Endothelial cell of umbilical vein (primary cell): ENCODE results near the gene MADCAM1. TPM values are rescaled to one million over a fixed set of nuclear protein-coding genes. Genes with fewer than 3 reads are reported as not detected.

Source experiments
- BruUV-seq: library from RNA; stranded (reverse); fragments of 400-500 nt; replicated peaks from 2 replicates; lab custom pipeline; 2021; lab: Mats Ljungman, UMichigan
- CTCF ChIA-PET: fragments of 300-600, 350-600 bp; sonication (Branson Sonifier 250); formaldehyde crosslinking; loops from one replicate; lab custom pipeline; 2021; ENCODE audit warnings: antibody characterized with exemption, inconsistent platforms; lab: Charles Lee
- POLR2A ChIA-PET: fragments of 300-600, 350-600 bp; sonication (Branson Sonifier 250); formaldehyde crosslinking; loops from one replicate; lab custom pipeline; 2021; ENCODE audit warnings: antibody characterized with exemption, inconsistent platforms; lab: Charles Lee
- DNase-seq: peaks from one replicate; pipeline ENCODE4 v3.0.0-alpha.2; 2011; ENCODE audit warnings: low read depth, low spot score
- FAIRE-seq: peaks from 2 replicates; lab custom pipeline; 2011; peaks lifted over from hg19 to GRCh38; lab: Jason Lieb, UNC
- H2AFZ ChIP-seq: 2 replicates; pipeline ENCODE4 v1.6.0; 2012; ENCODE audit warnings: low read depth, low read length, control low read depth, inconsistent platforms
- H3K27ac ChIP-seq: 2 replicates; pipeline ENCODE4 v1.5.1; 2011; ENCODE audit warnings: low read depth, mild to moderate bottlenecking, control low read depth, low read length, moderate library complexity; ENCODE audit not compliant: insufficient read depth
- H3K27me3 ChIP-seq, 2 experiments: 2 replicates each; pipeline versions ENCODE4 v1.6.0 to v1.6.1; 2011; ENCODE audit warnings: low read length in 2 of 2, mixed read lengths in 1 of 2; ENCODE audit not compliant: control insufficient read depth in 2 of 2, insufficient read depth in 2 of 2
- H3K36me3 ChIP-seq, 2 experiments: 2 replicates in 1 of 2; 3 replicates in 1 of 2; pipeline ENCODE4 v1.5.1; 2011; ENCODE audit warnings: low read length in 2 of 2, mild to moderate bottlenecking in 1 of 2, moderate library complexity in 1 of 2; ENCODE audit not compliant: control insufficient read depth in 2 of 2, insufficient read depth in 2 of 2; ENCODE audit errors: extremely low read depth in 1 of 2
- H3K4me1 ChIP-seq: 3 replicates; pipeline ENCODE4 v1.5.1; 2011; ENCODE audit warnings: mild to moderate bottlenecking, low read length; ENCODE audit not compliant: control insufficient read depth, insufficient read depth; ENCODE audit errors: extremely low read depth
- H3K4me2 ChIP-seq: 2 replicates; pipeline ENCODE4 v1.6.1; 2011; ENCODE audit warnings: low read length, control low read depth, mixed read lengths; ENCODE audit not compliant: insufficient read depth
- H3K4me3 ChIP-seq, 3 experiments: fragments of 200-600 bp in 1 of 3; sonication (generic), shearing (Covaris generic) in 1 of 3; replicated peaks in 1 of 3; 2 replicates each; pipeline ENCODE4 v1.5.1; 2011 to 2016; ENCODE audit warnings: control low read depth in 3 of 3, low read length in 3 of 3, mild to moderate bottlenecking in 2 of 3, inconsistent platforms in 1 of 3, low read depth in 1 of 3, moderate library complexity in 1 of 3; ENCODE audit not compliant: insufficient read depth in 1 of 3
- H3K79me2 ChIP-seq: 2 replicates; pipeline ENCODE4 v1.6.0; 2012; ENCODE audit warnings: low read length, inconsistent platforms; ENCODE audit not compliant: control insufficient read depth, insufficient read depth
- H3K9ac ChIP-seq: replicated peaks from 2 replicates; pipeline ENCODE3; 2011; ENCODE audit warnings: low read length, control low read depth; ENCODE audit not compliant: insufficient read depth; ENCODE audit errors: extremely low read depth
- H3K9me1 ChIP-seq: replicated peaks from 3 replicates; pipeline ENCODE4 v1.6.0; 2011; ENCODE audit warnings: mild to moderate bottlenecking, low read length; ENCODE audit not compliant: control insufficient read depth, insufficient read depth; ENCODE audit errors: extremely low read depth
- H3K9me3 ChIP-seq: replicated peaks from 2 replicates; pipeline ENCODE4 v1.5.1; 2012; ENCODE audit warnings: low read length, inconsistent platforms; ENCODE audit not compliant: control insufficient read depth, insufficient read depth
- H4K20me1 ChIP-seq: replicated peaks from 2 replicates; pipeline ENCODE3; 2011; ENCODE audit warnings: mild to moderate bottlenecking, low read length; ENCODE audit not compliant: control insufficient read depth, insufficient read depth; ENCODE audit errors: extremely low read depth
- EZH2 ChIP-seq: IDR thresholded peaks from 2 replicates; pipeline ENCODE4 v1.6.1; 2012; ENCODE audit warnings: borderline replicate concordance, low read depth, mild to moderate bottlenecking, moderate library complexity, low read length, inconsistent platforms; ENCODE audit not compliant: severe bottlenecking
- FOS ChIP-seq: IDR thresholded peaks from 2 replicates; pipeline ENCODE4 v1.6.1; 2011; ENCODE audit warnings: mild to moderate bottlenecking, low read length, moderate library complexity, borderline replicate concordance; ENCODE audit not compliant: insufficient read depth
- JUN ChIP-seq: IDR thresholded peaks from 2 replicates; pipeline ENCODE4 v1.6.1; 2011; ENCODE audit warnings: borderline replicate concordance, low read depth; ENCODE audit not compliant: insufficient read length, insufficient read depth
- MYC ChIP-seq: IDR thresholded peaks from one replicate; pipeline ENCODE4 v1.6.1; 2011; ENCODE audit warnings: mild to moderate bottlenecking, low read depth, low read length
- POLR2AphosphoS5 ChIP-seq: IDR thresholded peaks from 2 replicates; pipeline ENCODE4 v1.6.1; 2012; ENCODE audit warnings: low read depth, mild to moderate bottlenecking, control low read depth, low read length, moderate library complexity; ENCODE audit not compliant: insufficient read depth
- dilution Hi-C: fragments of 300-500 bp; cut with MboI; formaldehyde crosslinking; loops from one replicate; pipeline ENCODE4 v1.15.0; 2019; ENCODE audit warnings: low sequenced_read_pairs; ENCODE audit not compliant: extremely low pct_ligation_motif_present
- intact Hi-C: fragments of 100-400 bp; cut with micrococcal nuclease; formaldehyde crosslinking; loops from one replicate; pipeline ENCODE4 v1.10.0; 2022
- polyA plus RNA-seq, 4 experiments: library from polyadenylated mRNA; depleted of rRNA in 3 of 4; stranded (reverse) in 3 of 4; unstranded in 1 of 4; fragments of >200 nt; gene quantifications; 2 replicates each; pipeline versions ENCODE4 v1.2.1 to v1.2.3, GENCODE V29; 2011 to 2012; ENCODE audit warnings: missing spikeins in 1 of 4
- total RNA-seq: library from RNA; stranded (reverse); gene quantifications from 2 replicates; pipeline ENCODE4 v1.2.3, GENCODE V29; 2021
- TF ChIP-seq, protein P1 (sequence below): IDR thresholded peaks from 2 replicates; pipeline ENCODE4 v1.6.1; 2011; ENCODE audit not compliant: insufficient read depth, insufficient read length

Gene MADCAM1
- total and polyA plus RNA-seq, 2 donors (not counting 3 experiments of a cell fraction or from before 2014, with no cell fraction given) = 0.07 to 0.31 TPM

DNA sequence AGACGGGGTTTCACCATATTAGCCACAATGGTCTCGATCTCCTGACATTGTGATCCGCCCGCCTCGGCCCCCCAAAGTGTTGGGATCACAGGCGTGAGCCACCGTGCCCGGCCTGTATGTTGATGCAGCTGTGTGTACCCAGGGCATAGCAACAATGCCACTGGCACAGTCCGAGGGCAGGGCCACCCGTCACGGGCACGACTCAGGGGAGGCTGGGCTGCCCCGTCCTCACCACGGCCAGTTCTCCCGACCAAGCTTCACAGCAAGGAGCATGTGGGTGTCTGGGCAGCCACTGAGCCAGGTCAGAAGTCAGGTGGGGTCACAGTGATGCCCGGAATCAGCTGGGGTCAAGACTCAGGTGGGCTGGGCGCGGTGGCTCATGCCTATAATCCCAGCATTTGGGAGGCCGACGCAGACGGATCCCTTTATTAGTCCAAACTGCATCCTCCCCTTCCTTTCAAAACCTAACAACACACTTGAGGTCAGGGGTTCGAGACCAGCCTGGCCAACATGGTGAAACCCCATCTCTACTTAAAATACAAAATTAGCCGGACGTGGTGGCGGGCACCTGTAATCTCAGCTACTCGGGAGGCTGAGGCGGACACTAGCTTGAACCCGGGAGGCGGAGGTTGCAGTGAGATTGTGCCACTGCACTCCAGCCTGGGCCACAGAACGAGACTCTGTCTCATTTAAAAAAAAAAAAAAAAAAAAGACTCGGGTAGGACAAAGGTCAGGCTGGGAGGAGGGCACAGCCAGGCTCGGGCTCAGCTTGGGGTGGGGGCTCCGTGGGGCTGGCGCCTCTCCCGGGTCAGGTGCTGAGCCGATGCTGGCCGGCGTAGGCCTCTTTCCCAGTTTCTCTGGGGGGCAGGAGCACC is 34.1 kb downstream of the MADCAM1 start:
- peak overlapping the region; percentile 98 for H2AFZ ChIP-seq
- intact Hi-C loops = loop anchor here (1.0 to 2.0 kb wide), 2 partner anchors 20 to 103 kb away; partner anchors contain the start of gene POLRMT
- peaks cover 0 to 1% of the 10 kb centered on the region in 2 experiments for H3K27me3 ChIP-seq
- peaks cover 17% of the 10 kb centered on the region for H3K4me1 ChIP-seq
- TF ChIP-seq POLR2AphosphoS5 = no peak
- no peak for TF ChIP-seq EZH2
- TF ChIP-seq FOS = no peak
- TF ChIP-seq, protein P1, sequence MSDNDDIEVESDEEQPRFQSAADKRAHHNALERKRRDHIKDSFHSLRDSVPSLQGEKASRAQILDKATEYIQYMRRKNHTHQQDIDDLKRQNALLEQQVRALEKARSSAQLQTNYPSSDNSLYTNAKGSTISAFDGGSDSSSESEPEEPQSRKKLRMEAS = no peak
- no peak for TF ChIP-seq JUN
- TF ChIP-seq MYC = no peak
- CTCF ChIA-PET = interaction anchor here (1.2 to 3.4 kb wide), 3 partner anchors 19 to 38 kb away, joined by 4 to 36 read pairs (median 4); no protein-coding TSS in a partner anchor
- H3K9ac ChIP-seq = peak overlapping the region; percentile 61
- H3K4me3 ChIP-seq = peak overlapping the region; percentile 57 to 88 (median 64)
- H3K36me3 ChIP-seq = peaks cover 0 to 3% of the 10 kb centered on the region in 2 experiments
- FAIRE-seq (peak; percentile 43), DNase-seq (no peak)
- dilution Hi-C loops = no loop called here
- peaks cover 36% of the 10 kb centered on the region for H3K79me2 ChIP-seq
- H3K9me1 ChIP-seq = no peaks in the 10 kb centered on the region
- TSS peak; percentile 31 for BruUV-seq
- H4K20me1 ChIP-seq = no peaks in the 10 kb centered on the region
- no peaks in the 10 kb centered on the region for H3K9me3 ChIP-seq
- POLR2A ChIA-PET = interaction anchor here (0.6 to 0.8 kb wide), 2 partner anchors 102 to 146 kb away, joined by 3 read pairs; no protein-coding TSS in a partner anchor
- no peak overlapping the region for H3K27ac ChIP-seq
- peak overlapping the region; percentile 77 for H3K4me2 ChIP-seq
